ENCODE measurements around the gene NPFF.
"Not testable (repeated sequence)": the region's sequence is repeated elsewhere in the genome, so short reads cannot be mapped to it uniquely, and the experiment has no call there.

Gene NPFF, protein sequence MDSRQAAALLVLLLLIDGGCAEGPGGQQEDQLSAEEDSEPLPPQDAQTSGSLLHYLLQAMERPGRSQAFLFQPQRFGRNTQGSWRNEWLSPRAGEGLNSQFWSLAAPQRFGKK

DNA sequence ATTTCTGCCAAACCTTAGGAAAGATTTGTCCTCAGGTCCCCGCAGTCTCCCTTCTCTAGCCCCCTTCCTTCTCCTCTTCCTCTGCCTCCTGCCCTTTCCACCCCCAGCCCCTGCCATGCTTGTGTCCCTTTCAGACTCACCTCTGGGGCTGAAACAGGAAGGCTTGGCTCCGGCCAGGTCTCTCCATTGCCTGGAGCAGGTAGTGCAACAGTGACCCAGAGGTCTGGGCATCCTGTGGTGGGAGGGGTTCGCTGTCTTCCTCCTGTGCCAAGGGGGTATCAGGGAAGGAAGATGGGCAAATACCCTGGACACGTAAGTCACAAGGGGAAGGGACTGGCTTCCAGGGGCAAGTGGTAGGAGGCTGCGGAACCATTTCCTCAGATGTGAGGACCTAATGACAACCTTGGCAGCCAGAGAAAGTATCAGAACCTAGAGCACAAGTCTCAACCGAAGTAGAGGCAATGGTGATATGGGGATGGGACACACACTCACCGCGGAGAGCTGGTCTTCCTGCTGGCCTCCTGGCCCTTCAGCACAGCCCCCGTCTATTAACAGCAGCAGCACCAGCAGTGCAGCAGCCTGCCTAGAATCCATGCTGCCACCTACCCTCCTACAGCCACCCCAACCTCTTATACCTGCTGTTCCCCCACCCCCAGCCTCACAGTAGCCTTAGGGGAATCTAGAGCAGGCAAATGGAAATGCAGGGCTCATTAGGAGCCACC is at the start of gene NPFF:
Gene NPFF (minus strand): TSS at position 604 of the 722 bp plus-strand sequence. CDS start 10 bp downstream, at position 594.
- DNase-seq: no peak

DNA sequence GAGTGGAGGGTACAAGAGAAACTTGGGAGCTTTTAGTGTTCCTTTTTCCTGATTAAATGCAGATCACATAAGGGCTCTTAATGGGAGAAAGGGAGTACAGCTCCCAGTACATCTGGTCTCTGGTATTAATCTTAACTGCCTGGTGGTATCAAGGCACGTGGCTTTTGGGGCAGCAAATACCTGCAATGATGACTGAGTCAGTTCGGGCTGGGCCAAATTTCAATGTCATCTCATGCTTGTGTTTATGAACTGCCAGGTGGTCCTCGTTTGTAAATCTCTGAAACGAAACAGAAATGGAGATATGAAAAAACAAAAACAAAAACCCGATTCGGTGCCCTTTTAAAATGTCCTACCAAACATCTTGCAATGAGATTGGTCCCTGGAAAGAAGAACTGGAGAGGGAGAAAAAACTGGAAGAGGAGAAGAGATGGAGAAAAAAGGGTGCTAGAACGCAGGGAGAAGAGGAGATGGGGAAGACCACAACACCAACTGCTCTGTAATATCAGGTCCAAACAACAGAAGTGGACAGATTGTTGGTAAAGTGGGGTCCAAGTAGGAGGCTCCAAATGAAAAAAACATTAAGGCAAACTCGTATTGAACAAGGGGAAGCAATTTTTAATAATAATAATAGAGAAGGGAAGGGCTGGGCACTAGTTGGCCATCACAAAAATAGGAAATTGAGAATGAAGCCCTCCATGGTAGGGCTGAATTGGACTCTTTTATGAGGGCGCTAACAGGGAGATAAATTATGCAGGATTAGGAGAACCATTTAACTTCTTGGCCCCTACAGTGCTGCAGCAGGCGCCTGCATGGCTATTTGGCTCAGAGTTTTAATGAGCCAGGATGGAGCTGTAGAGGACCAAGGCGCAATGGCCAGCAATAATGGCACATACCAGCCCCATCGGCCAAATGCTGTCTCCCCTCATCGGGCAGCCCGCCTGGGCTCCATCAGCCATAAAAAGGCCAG is 45.4 kb upstream of the NPFF start:
- DNase-seq: no peak

DNA sequence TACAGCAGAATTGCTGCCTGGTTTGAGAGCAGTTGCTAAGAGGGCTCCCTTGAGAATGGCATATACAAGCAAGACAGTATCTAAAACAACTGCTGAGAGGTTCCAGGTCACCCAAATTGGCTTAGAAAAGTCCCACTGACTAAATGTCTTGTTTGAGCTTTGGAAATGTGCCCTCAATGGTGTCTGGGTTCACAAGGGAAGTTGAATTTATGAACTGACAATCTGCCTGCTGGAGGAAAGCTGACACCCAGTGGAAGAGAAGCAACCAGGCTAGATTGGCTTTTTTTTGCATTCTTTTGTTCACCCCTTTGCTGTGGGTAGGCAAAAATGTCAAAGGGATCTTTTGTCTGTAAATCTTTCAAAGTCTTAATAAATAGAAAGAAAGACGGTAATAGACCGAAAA is 44.6 kb upstream of the NPFF start:
- peak; percentile 31 for DNase-seq

DNA sequence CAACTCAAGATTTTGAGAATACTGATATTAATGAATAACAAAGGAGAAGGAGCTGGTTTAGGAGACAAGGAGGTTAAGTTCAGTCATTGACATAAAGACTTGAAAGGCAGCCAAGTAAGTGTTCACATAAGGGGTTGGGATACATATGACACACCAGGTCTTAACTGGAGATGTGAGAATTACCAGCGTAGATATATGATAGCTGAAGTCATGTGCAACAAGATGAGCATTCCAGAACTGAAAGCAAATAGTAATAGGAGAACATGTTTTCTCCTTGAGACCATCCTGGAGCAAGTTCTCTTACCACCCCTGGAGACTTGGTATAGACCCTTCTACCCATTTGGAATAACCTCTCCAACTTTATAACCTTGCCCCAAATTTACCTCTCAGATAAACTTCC is 43.3 kb upstream of the NPFF start:
- no peak for DNase-seq

DNA sequence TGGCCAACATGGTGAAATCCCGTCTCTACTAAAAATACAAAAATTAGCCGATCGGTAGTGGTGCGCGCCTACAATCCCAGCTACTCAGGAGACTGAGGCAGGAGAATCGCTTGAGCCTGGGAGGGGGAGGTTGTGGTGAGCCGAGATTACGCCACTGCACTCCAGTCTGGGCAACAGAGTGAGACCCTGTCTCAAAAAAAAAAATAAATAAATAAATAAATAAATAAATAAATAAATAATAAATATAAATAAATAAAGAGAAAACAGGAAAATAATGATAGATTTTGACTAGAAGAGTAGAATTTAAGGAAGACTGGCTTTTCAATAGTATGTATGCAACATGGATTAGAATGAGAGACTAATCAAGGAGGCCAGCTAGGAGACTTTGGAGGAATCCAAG is 42.8 kb upstream of the NPFF start:
- DNase-seq: not testable (repeated sequence)

DNA sequence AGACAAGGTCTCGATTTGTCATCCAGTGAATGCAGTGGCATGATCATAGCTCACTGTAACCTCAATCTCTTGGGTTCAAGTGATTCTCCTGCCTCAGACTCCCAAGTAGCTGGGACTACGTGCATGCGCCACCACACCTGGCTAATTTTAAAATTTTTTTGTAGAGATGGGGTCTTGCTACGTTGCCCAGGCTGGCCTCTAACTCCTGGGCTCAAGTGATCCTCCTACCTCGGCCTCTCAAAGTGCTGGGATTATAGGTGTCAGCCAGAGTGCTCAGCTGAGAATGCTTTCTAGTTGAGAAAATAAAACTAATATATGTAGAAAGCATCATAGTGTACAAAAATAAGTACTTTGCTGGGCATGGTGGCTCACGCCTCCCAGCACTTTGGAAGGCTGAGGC is 41.1 kb upstream of the NPFF start:
- DNase-seq: not testable (repeated sequence)

DNA sequence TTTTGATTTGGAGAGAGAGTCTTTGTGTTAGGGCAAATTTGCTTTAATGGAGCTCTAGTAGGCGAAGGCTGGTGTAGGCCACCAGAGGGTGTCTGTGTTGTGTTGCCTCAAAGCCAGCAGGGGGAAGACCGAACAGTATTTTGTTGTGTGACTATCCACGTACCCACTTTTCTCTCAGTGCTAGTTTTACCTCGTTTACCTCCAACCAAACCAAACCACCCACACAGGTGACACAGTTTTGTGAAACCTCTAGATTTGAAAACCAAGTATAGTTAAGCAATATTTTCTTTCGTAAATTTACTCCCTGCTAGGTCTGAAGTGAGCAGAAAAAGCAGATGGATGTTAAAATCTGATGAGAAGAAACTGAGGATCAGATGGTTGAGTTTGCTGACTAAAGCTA is 36.3 kb upstream of the NPFF start:
- peak; percentile 71 for DNase-seq

DNA sequence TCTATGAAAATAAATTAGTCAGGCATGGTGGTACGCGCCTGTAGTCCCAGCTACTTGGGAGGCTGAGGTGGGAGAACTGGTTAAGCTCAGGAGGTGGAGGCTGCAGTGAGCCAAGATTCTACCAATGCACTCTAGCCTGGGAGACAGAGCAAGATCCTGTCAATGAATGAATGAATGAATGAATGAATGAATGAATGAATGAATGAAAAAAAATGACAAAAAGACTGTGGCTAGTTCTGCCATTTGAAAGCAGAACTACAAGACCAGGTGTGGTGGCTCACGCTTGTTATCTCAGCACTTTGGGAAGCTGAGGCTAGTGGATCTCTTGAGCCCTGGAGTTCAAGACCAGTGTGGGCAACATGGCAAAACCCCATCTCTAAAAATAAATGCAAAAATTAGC is 32.2 kb upstream of the NPFF start:
- DNase-seq: no peak

DNA sequence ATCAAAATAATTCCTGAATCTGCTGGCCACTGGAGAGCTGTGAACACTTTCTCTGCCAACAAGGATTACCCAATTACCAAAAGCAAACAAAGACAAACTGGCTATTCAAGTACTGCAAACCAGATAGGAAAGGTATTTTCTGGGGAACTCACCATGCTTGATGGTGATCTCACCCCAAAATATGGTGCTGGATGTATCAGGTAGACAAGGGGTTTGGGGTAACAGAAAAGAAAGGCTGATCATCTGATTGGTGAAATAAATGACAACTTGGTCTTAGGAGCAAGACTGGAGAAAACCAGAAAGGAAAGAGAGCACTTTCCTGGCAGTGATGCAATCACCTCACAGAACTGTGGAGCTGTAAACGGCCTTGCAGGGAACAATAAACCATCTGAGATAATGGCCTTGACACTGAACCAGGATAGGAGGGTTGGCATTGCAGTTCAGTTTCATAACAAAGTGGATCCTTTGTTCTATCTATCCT is 31.0 kb upstream of the NPFF start:
- DNase-seq: peak; percentile 87

DNA sequence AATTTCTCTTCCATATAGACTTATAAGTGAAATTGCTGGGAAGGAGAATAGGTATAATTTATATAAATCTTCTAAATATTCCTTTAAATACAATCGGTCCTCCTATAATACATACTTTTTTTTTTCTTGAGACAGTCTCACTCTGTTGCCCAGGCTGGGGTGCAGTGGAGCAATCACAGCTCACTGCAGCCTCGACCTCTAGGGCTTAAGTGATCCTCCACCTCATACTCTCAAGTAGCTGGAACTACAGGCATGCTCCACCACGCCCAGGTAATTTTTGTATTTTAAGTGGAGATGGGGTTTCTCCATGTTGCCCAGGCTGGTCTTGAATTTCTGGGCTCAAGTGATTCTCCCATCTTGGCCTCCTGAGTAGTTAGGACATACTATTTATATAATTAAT is 29.7 kb upstream of the NPFF start:
- no peak for DNase-seq

DNA sequence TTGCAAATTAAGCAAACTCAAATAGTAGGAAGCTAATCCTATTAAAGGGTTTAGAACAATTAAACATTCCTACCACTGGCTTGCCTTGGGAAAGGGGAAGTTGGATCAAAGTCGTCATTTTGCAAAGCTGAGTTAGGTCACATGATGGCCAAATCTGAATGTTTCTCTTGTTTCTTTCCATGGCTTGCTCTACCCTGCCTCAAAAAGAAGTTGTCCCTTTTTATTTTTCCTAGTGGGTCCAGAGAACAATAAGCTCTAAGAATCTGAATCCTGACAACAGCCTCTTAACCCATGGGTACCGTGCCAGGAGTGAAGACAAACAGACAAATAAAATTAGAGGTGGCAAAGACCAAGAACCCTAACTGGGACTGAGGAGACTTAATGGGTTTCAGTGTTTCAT is 26.2 kb upstream of the NPFF start:
- no peak for DNase-seq

DNA sequence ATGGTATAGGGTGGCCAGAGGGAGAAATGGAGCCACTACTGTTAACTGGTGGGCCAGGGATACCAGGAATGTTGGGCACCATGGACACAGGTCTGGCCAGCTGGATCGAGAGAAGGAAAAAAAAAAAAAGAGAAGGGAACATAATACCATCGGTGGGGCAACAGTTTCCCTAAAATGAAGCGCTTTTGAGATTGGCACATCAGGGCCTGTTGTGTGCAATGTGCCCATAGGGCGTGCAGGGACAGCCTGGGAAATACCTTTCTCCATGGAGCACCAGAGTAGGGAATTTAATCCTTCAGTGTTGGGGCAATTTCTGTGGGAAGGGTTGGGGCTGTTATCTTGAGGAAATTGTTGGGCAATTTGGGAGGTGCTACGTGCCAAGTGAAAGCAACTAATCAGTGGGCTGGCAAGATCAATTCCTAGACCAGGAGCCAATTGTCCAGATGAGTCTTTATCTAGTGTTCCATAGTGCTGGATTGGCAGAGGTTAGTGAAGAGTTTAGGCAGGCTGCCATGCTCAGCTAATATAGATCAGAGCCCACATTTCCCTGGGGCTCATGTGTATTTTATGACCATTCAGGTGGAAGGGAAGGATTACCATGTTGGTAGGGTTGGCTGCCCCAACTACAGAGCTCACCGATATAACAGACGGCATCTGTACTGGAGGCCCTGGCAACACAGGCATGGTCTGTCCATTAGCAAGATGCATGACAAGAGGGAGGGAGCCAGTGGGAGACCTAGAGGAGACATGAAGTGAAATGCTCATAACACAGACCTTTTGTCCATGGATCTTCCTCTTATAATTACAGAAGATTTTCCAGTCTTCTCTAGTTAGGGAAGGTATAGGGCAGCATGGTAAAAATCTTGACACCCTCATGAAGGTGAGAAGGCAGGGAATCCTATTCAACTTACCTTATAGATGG is 25.5 kb upstream of the NPFF start:
- peak; percentile 47 for DNase-seq

DNA sequence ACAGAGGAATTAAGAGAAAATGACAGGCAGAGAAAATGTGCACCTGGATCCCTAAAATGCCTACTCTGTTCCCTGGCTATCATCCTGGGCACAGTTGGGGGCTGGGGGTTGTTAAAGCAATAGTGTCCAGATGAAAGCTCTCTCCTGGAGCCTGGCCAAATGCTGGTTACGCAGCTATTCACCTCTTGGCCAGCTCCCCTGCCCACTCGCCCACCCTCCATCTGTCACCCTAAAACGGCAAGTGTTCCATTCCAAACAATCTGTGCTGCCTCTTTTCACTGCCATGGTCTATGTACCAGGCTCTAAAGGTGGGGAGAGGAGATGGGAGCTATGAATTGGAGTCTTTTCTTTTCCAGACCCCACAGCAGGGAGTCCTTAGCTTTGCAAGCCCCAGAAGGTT is 24.7 kb upstream of the NPFF start:
- DNase-seq: peak; percentile 99

DNA sequence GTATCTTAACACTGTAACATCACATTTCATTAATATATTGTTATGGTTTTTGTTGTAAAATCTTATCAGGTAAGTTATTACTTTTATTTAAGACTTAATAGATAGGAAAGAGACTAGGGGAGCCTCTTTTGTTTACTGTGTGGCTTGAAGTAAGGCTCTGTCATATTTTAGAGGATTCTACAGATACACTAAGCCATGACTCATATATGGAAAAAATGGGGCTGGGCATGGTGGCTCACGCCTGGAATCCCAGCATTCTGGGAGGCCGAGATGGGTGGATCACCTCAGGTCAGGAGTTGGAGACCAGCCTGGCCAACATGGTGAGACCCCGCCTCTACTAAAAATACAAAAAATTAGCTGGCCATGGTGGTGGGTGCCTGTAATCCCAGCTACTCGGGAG is 23.6 kb upstream of the NPFF start:
- no peak for DNase-seq

DNA sequence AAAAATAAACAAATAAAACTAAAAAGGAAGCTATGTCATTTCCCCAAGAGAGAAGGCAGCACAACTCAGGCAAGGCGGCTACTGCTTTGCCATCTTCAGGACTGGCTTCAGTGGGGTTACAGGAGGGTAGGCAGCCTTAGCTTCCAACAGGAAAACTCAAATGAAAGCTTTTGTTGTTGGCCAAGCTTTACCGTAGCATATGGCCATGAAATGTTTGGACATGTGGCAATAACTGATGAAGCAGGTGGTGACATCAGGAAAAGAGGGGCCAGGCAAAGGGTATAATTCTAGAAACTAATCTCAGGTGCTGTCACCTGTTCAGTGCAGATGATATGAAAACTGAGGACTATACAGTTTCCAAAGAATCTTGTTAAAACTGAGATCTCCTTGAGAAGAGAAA is 22.8 kb upstream of the NPFF start:
- peak; percentile 88 for DNase-seq

DNA sequence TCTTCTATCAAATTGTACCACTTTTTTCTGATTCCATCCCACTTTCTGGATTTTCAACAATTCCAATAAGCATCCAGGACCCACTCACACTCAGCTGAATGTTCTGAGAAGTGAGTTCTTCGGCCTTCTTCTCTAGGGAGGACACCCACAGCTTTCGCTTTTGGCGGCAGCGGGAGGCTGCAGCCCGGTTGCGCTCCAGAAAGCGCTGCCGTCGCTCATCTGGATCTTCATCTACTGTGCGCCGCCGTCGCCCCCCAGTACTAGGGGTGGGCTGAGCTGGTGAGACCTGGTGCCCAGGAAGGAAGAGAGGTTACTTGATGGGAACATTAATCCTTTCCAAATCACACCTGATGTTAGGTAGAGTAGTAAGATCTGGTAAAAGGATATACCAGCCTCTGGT is 17.2 kb upstream of the NPFF start:
- DNase-seq: no peak

DNA sequence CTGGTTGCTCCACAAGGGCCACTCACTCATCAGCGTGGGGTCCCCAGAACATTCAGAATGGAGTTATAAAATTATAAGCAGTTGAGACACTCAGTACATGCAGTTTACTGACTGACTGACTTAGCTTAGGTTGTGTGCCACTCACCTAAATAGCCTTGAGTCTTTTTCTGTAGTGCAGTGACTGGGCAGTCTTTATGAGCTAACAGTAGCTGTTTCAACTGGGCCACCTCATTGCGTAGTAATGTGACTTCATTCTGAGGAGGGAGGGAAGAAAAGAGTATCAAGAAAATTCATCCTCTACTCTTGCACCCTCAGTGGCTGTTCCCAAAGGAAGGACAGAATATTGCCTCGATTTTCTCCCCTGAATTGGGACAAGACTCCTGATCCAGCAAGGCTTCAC is 15.8 kb upstream of the NPFF start:
- no peak for DNase-seq

DNA sequence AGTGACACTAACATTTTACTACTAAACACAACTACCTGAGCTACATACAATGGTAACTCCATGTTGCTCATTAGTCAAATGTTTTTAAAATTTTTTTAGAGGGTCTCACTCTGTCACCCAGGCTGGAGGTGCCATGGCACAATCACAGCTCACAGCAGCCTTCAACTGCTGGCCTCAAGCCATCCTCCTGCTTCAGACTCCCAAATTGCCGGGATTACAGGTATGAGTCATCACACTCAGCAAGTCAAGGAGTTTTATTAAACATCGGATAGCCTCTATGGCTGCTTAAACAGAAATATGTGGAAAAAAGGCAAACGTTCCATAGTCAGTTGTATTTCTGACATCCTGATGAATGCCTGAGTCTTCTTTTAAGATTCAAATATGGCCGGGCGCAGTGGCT is 11.1 kb upstream of the NPFF start:
- no peak for DNase-seq

DNA sequence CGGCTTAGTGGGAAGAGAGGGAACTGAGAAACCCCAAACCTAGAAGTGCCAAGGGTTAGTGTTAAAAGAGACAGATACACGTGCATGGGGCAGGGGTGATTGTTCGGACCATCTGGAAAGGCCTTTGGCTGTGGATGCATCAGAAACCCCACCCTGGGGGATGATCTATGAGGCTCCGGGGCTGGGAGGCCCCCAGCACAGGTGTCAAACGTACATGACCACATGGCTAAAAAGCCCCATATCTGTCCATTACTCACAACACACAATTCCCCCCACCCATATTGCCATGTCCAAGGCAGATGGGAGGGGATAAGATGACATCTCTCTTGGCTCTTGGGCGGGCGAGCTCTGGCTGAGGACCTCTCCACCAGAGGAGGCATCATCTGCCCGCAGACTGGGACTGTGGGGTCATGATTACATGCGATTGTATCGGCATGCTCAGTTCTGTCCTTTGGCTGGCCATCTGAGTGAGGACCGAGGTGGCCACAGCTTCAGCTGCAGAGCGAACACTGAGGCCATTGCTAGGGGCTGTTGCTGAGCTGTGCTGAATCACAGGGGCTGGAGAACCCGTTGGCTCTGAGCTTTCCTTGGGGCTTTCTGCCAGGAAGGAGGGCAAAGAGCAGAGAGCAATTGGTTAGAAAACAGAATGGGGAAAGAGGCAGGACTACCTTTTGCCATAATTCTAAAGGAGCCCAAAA is 9.6 kb upstream of the NPFF start:
- no peak for DNase-seq

DNA sequence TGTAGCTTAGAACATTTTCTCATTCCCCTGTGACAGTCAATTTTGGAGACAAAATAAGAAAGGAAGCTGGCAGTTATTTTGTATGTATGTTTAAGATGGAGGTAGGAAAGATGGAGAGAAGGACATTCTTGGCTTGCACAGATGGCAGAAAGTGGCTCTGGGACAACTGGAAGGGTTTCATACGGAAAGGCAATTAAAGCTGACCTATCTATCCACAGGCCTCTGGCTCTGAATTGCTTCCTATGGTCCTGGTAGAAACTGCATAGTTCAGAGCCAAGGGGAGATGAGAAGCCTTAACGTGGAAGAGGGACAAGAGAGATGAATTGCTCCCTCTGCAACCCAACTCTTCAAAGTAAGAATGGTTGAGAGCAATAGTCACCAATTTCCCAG is 8.0 kb upstream of the NPFF start:
- DNase-seq: no peak

DNA sequence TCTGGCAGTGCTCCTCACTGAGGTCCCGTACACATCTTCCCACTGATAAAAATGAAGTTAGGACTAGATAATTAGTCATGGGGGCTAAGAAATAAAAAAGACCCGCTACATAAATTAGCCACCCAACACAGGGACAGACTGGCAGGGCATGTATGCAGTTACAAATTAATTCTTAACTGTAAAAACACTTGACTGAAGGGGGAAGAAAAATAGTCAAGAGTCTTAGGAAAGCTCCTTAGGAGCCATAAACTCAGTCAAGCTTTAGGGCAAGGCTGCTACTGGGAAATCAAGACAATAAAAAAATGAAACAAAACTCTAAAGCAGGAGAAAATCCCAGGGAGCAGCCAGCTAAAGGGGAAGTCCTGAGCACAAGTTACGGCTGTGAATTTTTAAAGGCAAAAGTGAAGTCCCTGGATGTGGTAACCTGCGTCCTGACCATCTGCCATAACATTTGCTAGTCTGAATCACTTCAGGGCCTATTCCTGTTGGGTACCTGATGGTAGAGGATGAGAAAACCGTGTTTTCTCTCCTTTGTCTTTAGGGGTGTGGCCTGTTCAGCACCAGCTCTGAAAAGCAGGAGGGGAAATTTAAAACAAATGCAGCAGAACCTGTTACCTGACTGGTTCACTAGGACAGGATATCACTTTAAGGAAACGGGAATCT is 7.5 kb upstream of the NPFF start:
- no peak for DNase-seq

Data from NCI-H69 (cell line).